HUES64 (cell line): ENCODE measurements around the gene GLOD4.
"Not testable (repeated sequence)": the region's sequence is repeated elsewhere in the genome, so short reads cannot be mapped to it uniquely, and the experiment has no call there.

Experiments used
- H3K27ac ChIP-seq: 2 replicates; pipeline ENCODE4 v1.7.0; 2013; ENCODE audit warnings: low read depth, low read length, inconsistent platforms
- H3K27me3 ChIP-seq: 2 replicates; pipeline ENCODE4 v1.6.1; 2013; ENCODE audit warnings: mild to moderate bottlenecking, low read length; ENCODE audit not compliant: insufficient read depth
- H3K36me3 ChIP-seq: 2 replicates; pipeline ENCODE4 v1.6.1; 2013; ENCODE audit warnings: mild to moderate bottlenecking, low read length; ENCODE audit not compliant: insufficient read depth
- H3K4me1 ChIP-seq: 2 replicates; pipeline ENCODE4 v1.6.1; 2013; ENCODE audit warnings: mild to moderate bottlenecking, low read length, moderate library complexity; ENCODE audit not compliant: insufficient read depth
- H3K4me3 ChIP-seq: 2 replicates; pipeline ENCODE4 v1.5.1; 2013; ENCODE audit warnings: mild to moderate bottlenecking, low read length, moderate library complexity
- H3K9ac ChIP-seq: 2 replicates; pipeline ENCODE4 v1.6.1; 2013; ENCODE audit warnings: mild to moderate bottlenecking, low read depth, low read length
- H3K9me3 ChIP-seq: 2 replicates; pipeline ENCODE4 v1.6.1; 2013; ENCODE audit warnings: low read depth, low read length; ENCODE audit not compliant: insufficient read depth
- WGBS: fragments of 150-250, 120-280 bp; methylation state at CpG from one replicate; pipeline ENCODE4 v1.1.7; 2013; ENCODE audit warnings: missing lambda C conversion rate; 5-methylcytosine and 5-hydroxymethylcytosine counted together

The GLOD4 gene

GRCh38 chr17:790874-791247 lies 8.8 kb upstream of the GLOD4 start:
- not testable (repeated sequence) for H3K9ac ChIP-seq, H3K4me1 ChIP-seq, H3K4me3 ChIP-seq, H3K9me3 ChIP-seq, H3K27ac ChIP-seq, H3K27me3 ChIP-seq
- H3K36me3 ChIP-seq, result peaks cover 51% of the 10 kb centered on the region
- 94% methylated on average over 10 of the region's 12 CpGs for WGBS

- H3K4me3 ChIP-seq, H3K4me1 ChIP-seq, H3K9ac ChIP-seq, H3K27me3 ChIP-seq, H3K9me3 ChIP-seq: not testable (repeated sequence)
- WGBS, result 73% methylated on average over 30 of the region's 38 CpGs
- Histone ChIP-seq H3K36me3 (peaks cover 53% of the 10 kb centered on the region), H3K27ac (peak overlapping the region; percentile 52; the same call in 1 of the 2 replicates)
Observed at GRCh38 chr17:789931-790873, 8.1 kb upstream of the GLOD4 start.

GRCh38 chr17:789160-789840 lies 7.2 kb upstream of the GLOD4 start:
- Histone ChIP-seq H3K27ac (no peak overlapping the region), H3K9ac (no peak overlapping the region), H3K9me3 (no peaks in the 10 kb centered on the region), H3K4me3 (no peak overlapping the region), H3K4me1 (no peaks in the 10 kb centered on the region), H3K36me3 (peaks cover 62% of the 10 kb centered on the region), H3K27me3 (no peaks in the 10 kb centered on the region)
- 91% methylated on average over 13 of the region's 14 CpGs for whole genome bisulfite sequencing

- Histone ChIP-seq H3K36me3 (peaks cover 69% of the 10 kb centered on the region), H3K27me3 (no peaks in the 10 kb centered on the region), H3K9me3 (no peaks in the 10 kb centered on the region), H3K4me1 (no peaks in the 10 kb centered on the region; the same call in 1 of the 2 replicates), H3K27ac (no peak overlapping the region), H3K4me3 (no peak overlapping the region), H3K9ac (no peak overlapping the region)
- 94% methylated on average over 4 of the region's 4 CpGs for WGBS
Observed at GRCh38 chr17:788551-788950, 6.5 kb upstream of the GLOD4 start.

GRCh38 chr17:787641-788221 lies 5.7 kb upstream of the GLOD4 start:
- WGBS, result 92% methylated on average over 12 of the region's 12 CpGs
- no peaks in the 10 kb centered on the region; the same call in 1 of the 2 replicates for H3K4me1 ChIP-seq
- no peak overlapping the region for H3K9ac ChIP-seq
- no peak overlapping the region for H3K4me3 ChIP-seq
- peaks cover 68% of the 10 kb centered on the region for H3K36me3 ChIP-seq
- H3K27ac ChIP-seq, result no peak overlapping the region
- H3K27me3 ChIP-seq, result no peaks in the 10 kb centered on the region
- no peaks in the 10 kb centered on the region for H3K9me3 ChIP-seq

DNA sequence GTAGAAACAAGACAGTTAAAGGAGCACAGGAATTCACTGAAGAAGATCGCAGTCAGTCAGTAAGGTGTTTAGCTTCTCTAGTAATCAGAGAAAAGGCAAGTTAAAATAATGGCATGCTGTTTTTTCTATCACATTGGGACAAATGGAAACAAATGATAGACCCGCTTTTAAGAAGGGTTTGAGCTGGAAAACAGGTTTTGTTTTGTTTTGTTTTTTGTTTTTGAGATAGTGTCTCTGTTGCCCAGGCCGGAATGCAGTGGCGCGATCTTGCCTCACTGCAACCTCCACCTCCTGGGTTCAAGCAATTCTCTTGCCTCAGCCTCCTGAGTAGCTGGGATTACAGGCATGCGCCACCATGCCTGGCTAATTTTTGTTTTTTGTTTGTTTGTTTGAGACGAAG lies 3.8 kb upstream of the GLOD4 start:
- H3K4me1 ChIP-seq, H3K27ac ChIP-seq, H3K9ac ChIP-seq, H3K9me3 ChIP-seq, H3K4me3 ChIP-seq, H3K27me3 ChIP-seq: not testable (repeated sequence)
- H3K36me3 ChIP-seq, result peaks cover 51% of the 10 kb centered on the region
- 91% methylated on average over 7 of the region's 7 CpGs for WGBS

GRCh38 chr17:784143-784542 lies 2.1 kb upstream of the GLOD4 start:
- WGBS, result 88% methylated on average over 3 of the region's 3 CpGs
- H3K4me1 ChIP-seq, result no peaks in the 10 kb centered on the region; the same call in 1 of the 2 replicates
- no peak overlapping the region for H3K4me3 ChIP-seq

GRCh38 chr17:778096-778495 lies 4.0 kb downstream of the GLOD4 start:
- Histone ChIP-seq H3K27me3 (no peaks in the 10 kb centered on the region), H3K9ac (no peak overlapping the region), H3K36me3 (peaks cover 56% of the 10 kb centered on the region), H3K27ac (no peak overlapping the region), H3K4me3 (no peak overlapping the region), H3K9me3 (no peaks in the 10 kb centered on the region), H3K4me1 (no peaks in the 10 kb centered on the region)
- WGBS, result 98% methylated on average over 11 of the region's 11 CpGs

More at GRCh38 chr17:784143-784542, 2.1 kb upstream of the GLOD4 start:
- peaks cover 44% of the 10 kb centered on the region for H3K36me3 ChIP-seq
- no peaks in the 10 kb centered on the region for H3K9me3 ChIP-seq
- H3K9ac ChIP-seq, result no peak overlapping the region
- no peaks in the 10 kb centered on the region for H3K27me3 ChIP-seq
- H3K27ac ChIP-seq, result no peak overlapping the region

DNA sequence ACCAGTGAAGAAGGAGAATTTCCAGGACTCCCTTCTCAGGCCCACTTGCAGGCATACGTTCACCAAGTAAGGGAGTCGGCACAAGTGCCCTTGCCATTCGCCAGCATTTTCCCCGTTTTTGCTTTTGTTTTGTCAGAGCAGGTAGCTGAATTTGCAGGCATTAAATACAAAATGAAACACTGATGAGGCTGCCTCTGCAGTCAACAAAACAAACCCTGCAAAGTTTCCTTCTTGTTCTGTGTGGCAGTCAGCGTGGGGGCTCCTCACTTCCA lies 7.8 kb downstream of the GLOD4 start:
- H3K36me3 ChIP-seq, result peaks cover 90% of the 10 kb centered on the region

GRCh38 chr17:773467-774312 lies 8.4 kb downstream of the GLOD4 start:
- H3K27me3 ChIP-seq, result no peaks in the 10 kb centered on the region
- H3K4me3 ChIP-seq, result no peak overlapping the region
- H3K27ac ChIP-seq, result peak overlapping the region; percentile 19; the same call in 1 of the 2 replicates
- no peaks in the 10 kb centered on the region for H3K9me3 ChIP-seq
- H3K9ac ChIP-seq, result no peak overlapping the region
- no peaks in the 10 kb centered on the region for H3K4me1 ChIP-seq
- H3K36me3 ChIP-seq, result peaks cover 93% of the 10 kb centered on the region
- WGBS, result 92% methylated on average over 14 of the region's 14 CpGs

More for the DNA sequence above, 7.8 kb downstream of the GLOD4 start:
- Histone ChIP-seq H3K27ac (no peak overlapping the region), H3K4me1 (no peaks in the 10 kb centered on the region), H3K27me3 (no peaks in the 10 kb centered on the region), H3K9ac (no peak overlapping the region), H3K9me3 (no peaks in the 10 kb centered on the region), H3K4me3 (no peak overlapping the region)
- WGBS, result 91% methylated on average over 5 of the region's 5 CpGs
